Fibroblast of gingiva (primary cell): Measurements from ENCODE around the gene STOML2.

Experiments
- DNase-seq: peaks from one replicate; pipeline ENCODE4 v3.0.0-alpha.2; 2011; ENCODE audit warnings: low read depth

STOML2 gene

GRCh38 chr9:35107297-35108290 is 4.7 kb upstream of the STOML2 start:
- DNase-seq: no peak

- no peak for DNase-seq
These were observed 3.4 kb upstream of the STOML2 start for GRCh38 chr9:35106343-35106730.

- DNase-seq: no peak
These were observed 2.8 kb upstream of the STOML2 start for GRCh38 chr9:35105571-35106342.

GRCh38 chr9:35105126-35105525 is 2.2 kb upstream of the STOML2 start:
- no peak for DNase-seq

GRCh38 chr9:35104586-35104985 is 1.7 kb upstream of the STOML2 start:
- no peak for DNase-seq

- DNase-seq: no peak
These were observed 795 bp upstream of the STOML2 start for GRCh38 chr9:35103660-35104191.

- no peak for DNase-seq
These were observed 514 bp downstream of the STOML2 start for GRCh38 chr9:35102465-35102768.

- no peak for DNase-seq
These were observed 5.4 kb downstream of the STOML2 start for GRCh38 chr9:35097573-35097972.

GRCh38 chr9:35096035-35096849 is 6.7 kb downstream of the STOML2 start, which contains the start of gene PIGO:
Gene PIGO, minus strand, starts transcription at chr9:35096591. Its CDS starts 1,026 bp downstream, at chr9:35095565.
- peak; percentile 80 for DNase-seq

GRCh38 chr9:35091536-35091935 is 11.4 kb downstream of the STOML2 start:
- DNase-seq: no peak

GRCh38 chr9:35089434-35089833 is 13.5 kb downstream of the STOML2 start:
- DNase-seq: no peak

- DNase-seq: peak; percentile 17
These were observed 17.9 kb downstream of the STOML2 start for GRCh38 chr9:35085078-35085477.

- DNase-seq: peak; percentile 89
These were observed 23.2 kb downstream of the STOML2 start, which contains the start of gene FANCG for GRCh38 chr9:35079426-35080341. Gene FANCG, minus strand, starts transcription at chr9:35079942. Its CDS starts 418 bp downstream, at chr9:35079524.

- no peak for DNase-seq
These were observed 23.9 kb downstream of the STOML2 start for GRCh38 chr9:35079041-35079425.

- no peak for DNase-seq
These were observed 24.9 kb downstream of the STOML2 start for GRCh38 chr9:35078066-35078465.

GRCh38 chr9:35076848-35077247 is 26.1 kb downstream of the STOML2 start:
- no peak for DNase-seq

- no peak for DNase-seq
These were observed 27.6 kb downstream of the STOML2 start for GRCh38 chr9:35075358-35075757.

GRCh38 chr9:35074791-35075190 is 28.1 kb downstream of the STOML2 start:
- DNase-seq: no peak

- DNase-seq: no peak
These were observed 28.8 kb downstream of the STOML2 start for GRCh38 chr9:35074141-35074540.

- no peak for DNase-seq
These were observed 29.7 kb downstream of the STOML2 start for GRCh38 chr9:35073279-35073612.
